Liver (tissue), 3 donors: ENCODE results near the gene DNAH6.

Experiments
- EGR1 ChIP-seq, 2 donors: IDR thresholded peaks; 2 replicates each; pipeline ENCODE4 v1.6.1; 2016 to 2018; ENCODE audit warnings: antibody characterized with exemption in 2 of 2, low read depth in 2 of 2
- GABPA ChIP-seq, 2 donors: IDR thresholded peaks in 1 of 2; conservative IDR thresholded peaks in 1 of 2; 2 replicates each; pipeline ENCODE4 v1.6.1; 2016; ENCODE audit warnings: antibody characterized with exemption in 2 of 2, mild to moderate bottlenecking in 1 of 2, moderate library complexity in 1 of 2
- JUND ChIP-seq, 2 donors: IDR thresholded peaks; 2 replicates each; pipeline ENCODE4 v1.6.1; 2016; ENCODE audit warnings: antibody characterized with exemption in 2 of 2
- RAD21 ChIP-seq, 2 donors: IDR thresholded peaks; 2 replicates each; pipeline ENCODE4 v1.6.1; 2016; ENCODE audit warnings: antibody characterized with exemption in 2 of 2, mild to moderate bottlenecking in 2 of 2
- SP1 ChIP-seq: IDR thresholded peaks from 2 replicates; pipeline ENCODE4 v1.6.1; 2018; ENCODE audit warnings: antibody characterized with exemption, mild to moderate bottlenecking
- TAF1 ChIP-seq: conservative IDR thresholded peaks from 2 replicates; pipeline ENCODE4 v1.6.1; 2016; ENCODE audit warnings: antibody characterized with exemption, mild to moderate bottlenecking
- YY1 ChIP-seq: IDR thresholded peaks from 2 replicates; pipeline ENCODE4 v1.6.1; 2016; ENCODE audit warnings: antibody characterized with exemption, mild to moderate bottlenecking
- TF ChIP-seq, protein P1 (sequence below): fragments of 150-350 bp; IDR thresholded peaks from 2 replicates; pipeline ENCODE4 v1.5.1; 2017; ENCODE audit warnings: improper control_type of control experiment, low read depth, low read length; ENCODE audit not compliant: missing input control
- TF ChIP-seq, protein P2 (sequence below): IDR thresholded peaks from 2 replicates; pipeline ENCODE4 v1.6.1; 2016; ENCODE audit warnings: antibody characterized with exemption, mild to moderate bottlenecking
- TF ChIP-seq, protein P3 (sequence below): IDR thresholded peaks from 2 replicates; pipeline ENCODE4 v1.6.1; 2016; ENCODE audit warnings: antibody characterized with exemption
- TF ChIP-seq, protein P4 (sequence below): IDR thresholded peaks from 2 replicates; pipeline ENCODE4 v1.6.1; 2016; ENCODE audit warnings: antibody characterized with exemption
- TF ChIP-seq, protein P5 (sequence below): IDR thresholded peaks from 2 replicates; pipeline ENCODE4 v1.6.1; 2016; ENCODE audit warnings: antibody characterized with exemption
- donor health status: healthy.
- donor health status: healthy.

DNA sequence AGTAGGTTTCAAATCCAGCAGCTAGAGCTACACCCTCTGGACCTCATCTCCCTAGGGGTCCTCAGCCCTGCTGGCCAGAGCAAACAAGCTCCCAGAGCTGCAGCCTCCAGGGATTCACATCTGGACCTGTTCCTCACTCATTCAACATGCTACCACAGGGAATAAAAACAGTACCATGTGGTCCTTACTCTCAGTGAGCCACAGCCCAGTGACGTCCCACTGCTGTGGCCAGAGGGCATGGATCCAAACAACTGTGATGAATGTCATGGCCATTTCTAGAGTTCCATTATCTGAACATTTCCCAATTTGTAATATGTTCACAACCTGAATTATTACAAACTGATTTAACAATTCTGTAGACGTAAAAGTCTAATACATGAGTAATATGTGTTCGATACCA, 186.6 kb downstream of the DNAH6 start:
- TF ChIP-seq, protein P1, sequence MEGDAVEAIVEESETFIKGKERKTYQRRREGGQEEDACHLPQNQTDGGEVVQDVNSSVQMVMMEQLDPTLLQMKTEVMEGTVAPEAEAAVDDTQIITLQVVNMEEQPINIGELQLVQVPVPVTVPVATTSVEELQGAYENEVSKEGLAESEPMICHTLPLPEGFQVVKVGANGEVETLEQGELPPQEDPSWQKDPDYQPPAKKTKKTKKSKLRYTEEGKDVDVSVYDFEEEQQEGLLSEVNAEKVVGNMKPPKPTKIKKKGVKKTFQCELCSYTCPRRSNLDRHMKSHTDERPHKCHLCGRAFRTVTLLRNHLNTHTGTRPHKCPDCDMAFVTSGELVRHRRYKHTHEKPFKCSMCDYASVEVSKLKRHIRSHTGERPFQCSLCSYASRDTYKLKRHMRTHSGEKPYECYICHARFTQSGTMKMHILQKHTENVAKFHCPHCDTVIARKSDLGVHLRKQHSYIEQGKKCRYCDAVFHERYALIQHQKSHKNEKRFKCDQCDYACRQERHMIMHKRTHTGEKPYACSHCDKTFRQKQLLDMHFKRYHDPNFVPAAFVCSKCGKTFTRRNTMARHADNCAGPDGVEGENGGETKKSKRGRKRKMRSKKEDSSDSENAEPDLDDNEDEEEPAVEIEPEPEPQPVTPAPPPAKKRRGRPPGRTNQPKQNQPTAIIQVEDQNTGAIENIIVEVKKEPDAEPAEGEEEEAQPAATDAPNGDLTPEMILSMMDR: no peak
- TF ChIP-seq TAF1: no peak
- TF ChIP-seq, protein P2, sequence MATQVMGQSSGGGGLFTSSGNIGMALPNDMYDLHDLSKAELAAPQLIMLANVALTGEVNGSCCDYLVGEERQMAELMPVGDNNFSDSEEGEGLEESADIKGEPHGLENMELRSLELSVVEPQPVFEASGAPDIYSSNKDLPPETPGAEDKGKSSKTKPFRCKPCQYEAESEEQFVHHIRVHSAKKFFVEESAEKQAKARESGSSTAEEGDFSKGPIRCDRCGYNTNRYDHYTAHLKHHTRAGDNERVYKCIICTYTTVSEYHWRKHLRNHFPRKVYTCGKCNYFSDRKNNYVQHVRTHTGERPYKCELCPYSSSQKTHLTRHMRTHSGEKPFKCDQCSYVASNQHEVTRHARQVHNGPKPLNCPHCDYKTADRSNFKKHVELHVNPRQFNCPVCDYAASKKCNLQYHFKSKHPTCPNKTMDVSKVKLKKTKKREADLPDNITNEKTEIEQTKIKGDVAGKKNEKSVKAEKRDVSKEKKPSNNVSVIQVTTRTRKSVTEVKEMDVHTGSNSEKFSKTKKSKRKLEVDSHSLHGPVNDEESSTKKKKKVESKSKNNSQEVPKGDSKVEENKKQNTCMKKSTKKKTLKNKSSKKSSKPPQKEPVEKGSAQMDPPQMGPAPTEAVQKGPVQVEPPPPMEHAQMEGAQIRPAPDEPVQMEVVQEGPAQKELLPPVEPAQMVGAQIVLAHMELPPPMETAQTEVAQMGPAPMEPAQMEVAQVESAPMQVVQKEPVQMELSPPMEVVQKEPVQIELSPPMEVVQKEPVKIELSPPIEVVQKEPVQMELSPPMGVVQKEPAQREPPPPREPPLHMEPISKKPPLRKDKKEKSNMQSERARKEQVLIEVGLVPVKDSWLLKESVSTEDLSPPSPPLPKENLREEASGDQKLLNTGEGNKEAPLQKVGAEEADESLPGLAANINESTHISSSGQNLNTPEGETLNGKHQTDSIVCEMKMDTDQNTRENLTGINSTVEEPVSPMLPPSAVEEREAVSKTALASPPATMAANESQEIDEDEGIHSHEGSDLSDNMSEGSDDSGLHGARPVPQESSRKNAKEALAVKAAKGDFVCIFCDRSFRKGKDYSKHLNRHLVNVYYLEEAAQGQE: no peak
- TF ChIP-seq EGR1 (IDR thresholded peaks at IDR 0.05; ENCODE audit: low read depth in 2 of 2): no peak
- TF ChIP-seq SP1: no peak
- TF ChIP-seq JUND (IDR thresholded peaks at IDR 0.05): no peak
- no peak for TF ChIP-seq RAD21 (IDR thresholded peaks at IDR 0.05)
- no peak for TF ChIP-seq YY1
- TF ChIP-seq, protein P3, sequence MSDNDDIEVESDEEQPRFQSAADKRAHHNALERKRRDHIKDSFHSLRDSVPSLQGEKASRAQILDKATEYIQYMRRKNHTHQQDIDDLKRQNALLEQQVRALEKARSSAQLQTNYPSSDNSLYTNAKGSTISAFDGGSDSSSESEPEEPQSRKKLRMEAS: no peak
- TF ChIP-seq, protein P4, sequence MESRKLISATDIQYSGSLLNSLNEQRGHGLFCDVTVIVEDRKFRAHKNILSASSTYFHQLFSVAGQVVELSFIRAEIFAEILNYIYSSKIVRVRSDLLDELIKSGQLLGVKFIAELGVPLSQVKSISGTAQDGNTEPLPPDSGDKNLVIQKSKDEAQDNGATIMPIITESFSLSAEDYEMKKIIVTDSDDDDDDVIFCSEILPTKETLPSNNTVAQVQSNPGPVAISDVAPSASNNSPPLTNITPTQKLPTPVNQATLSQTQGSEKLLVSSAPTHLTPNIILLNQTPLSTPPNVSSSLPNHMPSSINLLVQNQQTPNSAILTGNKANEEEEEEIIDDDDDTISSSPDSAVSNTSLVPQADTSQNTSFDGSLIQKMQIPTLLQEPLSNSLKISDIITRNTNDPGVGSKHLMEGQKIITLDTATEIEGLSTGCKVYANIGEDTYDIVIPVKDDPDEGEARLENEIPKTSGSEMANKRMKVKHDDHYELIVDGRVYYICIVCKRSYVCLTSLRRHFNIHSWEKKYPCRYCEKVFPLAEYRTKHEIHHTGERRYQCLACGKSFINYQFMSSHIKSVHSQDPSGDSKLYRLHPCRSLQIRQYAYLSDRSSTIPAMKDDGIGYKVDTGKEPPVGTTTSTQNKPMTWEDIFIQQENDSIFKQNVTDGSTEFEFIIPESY: no peak
- no peak for TF ChIP-seq GABPA (IDR thresholded peaks at IDR 0.05 in 1 of 2, conservative IDR thresholded peaks at IDR 0.05 in 1 of 2)
- TF ChIP-seq, protein P5, sequence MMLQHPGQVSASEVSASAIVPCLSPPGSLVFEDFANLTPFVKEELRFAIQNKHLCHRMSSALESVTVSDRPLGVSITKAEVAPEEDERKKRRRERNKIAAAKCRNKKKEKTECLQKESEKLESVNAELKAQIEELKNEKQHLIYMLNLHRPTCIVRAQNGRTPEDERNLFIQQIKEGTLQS: no peak
